Mononuclear cell (primary cell): ENCODE measurements around the gene DBF4. TPM values are rescaled to one million over a fixed set of nuclear protein-coding genes. Genes with fewer than 3 reads are reported as not detected.
"Not testable (repeated sequence)": the region's sequence is repeated elsewhere in the genome, so short reads cannot be mapped to it uniquely, and the experiment has no call there.

ENCODE experiments used
- H3K27me3 ChIP-seq: 2 replicates; pipeline ENCODE4 v1.6.0; 2011; ENCODE audit warnings: low read length, control low read depth; ENCODE audit not compliant: insufficient read depth
- H3K4me1 ChIP-seq: 2 replicates; pipeline ENCODE4 v1.5.1; 2011; ENCODE audit warnings: mild to moderate bottlenecking, low read length, control low read depth; ENCODE audit not compliant: insufficient read depth
- H3K4me3 ChIP-seq: 2 replicates; pipeline ENCODE4 v1.5.1; 2011; ENCODE audit warnings: mild to moderate bottlenecking, low read length, moderate library complexity
- H3K9me3 ChIP-seq: 2 replicates; pipeline ENCODE4 v1.5.1; 2011; ENCODE audit warnings: low read depth, mild to moderate bottlenecking, control low read depth, low read length
- total RNA-seq: library from RNA; depleted of rRNA; stranded (reverse); fragments of >200 nt; gene quantifications from one replicate; pipeline ENCODE4 v1.2.3, GENCODE V29; 2012

DBF4 gene
- 75.4 TPM for total RNA-seq

- H3K9me3 ChIP-seq: no peaks in the 10 kb centered on the region
- H3K4me1 ChIP-seq: peaks cover 45% of the 10 kb centered on the region
- H3K27me3 ChIP-seq: no peaks in the 10 kb centered on the region
- H3K4me3 ChIP-seq: peak within 1 kb of the TSS; percentile 90
Measured at GRCh38 chr7:87876040-87876868, at the start of gene DBF4, which contains the start of gene SLC25A40. Gene DBF4, plus strand, starts transcription at chr7:87876493. Its CDS starts 240 bp downstream, at chr7:87876733. Gene SLC25A40, minus strand, starts transcription at chr7:87876360. Its CDS starts 17,633 bp downstream, at chr7:87858727.

- H3K27me3 ChIP-seq, H3K9me3 ChIP-seq, H3K4me3 ChIP-seq, H3K4me1 ChIP-seq: not testable (repeated sequence)
Measured at GRCh38 chr7:87828383-87828782, 47.9 kb upstream of the DBF4 start.

- no peaks in the 10 kb centered on the region for H3K27me3 ChIP-seq
- no peaks in the 10 kb centered on the region for H3K9me3 ChIP-seq
- no peak overlapping the region for H3K4me3 ChIP-seq
- H3K4me1 ChIP-seq: no peaks in the 10 kb centered on the region
Measured at GRCh38 chr7:87831097-87831496, 45.2 kb upstream of the DBF4 start.

GRCh38 chr7:87833130-87833529 lies 43.2 kb upstream of the DBF4 start:
- Histone ChIP-seq H3K27me3 (no peaks in the 10 kb centered on the region), H3K4me1 (no peaks in the 10 kb centered on the region), H3K9me3 (no peaks in the 10 kb centered on the region), H3K4me3 (no peak overlapping the region)

GRCh38 chr7:87837597-87837996 lies 38.7 kb upstream of the DBF4 start:
- H3K27me3 ChIP-seq: no peaks in the 10 kb centered on the region
- H3K4me1 ChIP-seq: no peaks in the 10 kb centered on the region
- no peaks in the 10 kb centered on the region for H3K9me3 ChIP-seq
- no peak overlapping the region for H3K4me3 ChIP-seq

- Histone ChIP-seq H3K27me3 (no peaks in the 10 kb centered on the region), H3K4me1 (peaks cover 16% of the 10 kb centered on the region), H3K9me3 (no peaks in the 10 kb centered on the region), H3K4me3 (no peak overlapping the region)
Measured at GRCh38 chr7:87850836-87851593, 25.3 kb upstream of the DBF4 start.

- Histone ChIP-seq H3K27me3 (no peaks in the 10 kb centered on the region), H3K4me1 (peaks cover 16% of the 10 kb centered on the region), H3K9me3 (no peaks in the 10 kb centered on the region), H3K4me3 (no peak overlapping the region)
Measured at GRCh38 chr7:87852306-87852705, 24.0 kb upstream of the DBF4 start.

GRCh38 chr7:87853237-87853864 lies 22.9 kb upstream of the DBF4 start:
- no peak overlapping the region for H3K4me3 ChIP-seq
- no peaks in the 10 kb centered on the region for H3K9me3 ChIP-seq
- H3K4me1 ChIP-seq: peaks cover 16% of the 10 kb centered on the region
- H3K27me3 ChIP-seq: no peaks in the 10 kb centered on the region

GRCh38 chr7:87858417-87859100 lies 17.7 kb upstream of the DBF4 start:
- Histone ChIP-seq H3K4me1 (peaks cover 9% of the 10 kb centered on the region), H3K27me3 (no peaks in the 10 kb centered on the region), H3K9me3 (no peaks in the 10 kb centered on the region), H3K4me3 (no peak overlapping the region)

GRCh38 chr7:87866089-87866488 lies 10.2 kb upstream of the DBF4 start:
- Histone ChIP-seq H3K9me3 (peaks cover 23% of the 10 kb centered on the region), H3K4me1 (no peaks in the 10 kb centered on the region), H3K4me3 (no peak overlapping the region), H3K27me3 (no peaks in the 10 kb centered on the region)

GRCh38 chr7:87866533-87866932 lies 9.8 kb upstream of the DBF4 start:
- H3K4me1 ChIP-seq, H3K27me3 ChIP-seq, H3K4me3 ChIP-seq: not testable (repeated sequence)
- H3K9me3 ChIP-seq: peaks cover 23% of the 10 kb centered on the region

- Histone ChIP-seq H3K9me3 (peaks cover 23% of the 10 kb centered on the region), H3K27me3 (no peaks in the 10 kb centered on the region), H3K4me1 (peaks cover 29% of the 10 kb centered on the region), H3K4me3 (no peak overlapping the region)
Measured at GRCh38 chr7:87870471-87870870, 5.8 kb upstream of the DBF4 start.

- no peaks in the 10 kb centered on the region for H3K27me3 ChIP-seq
- peaks cover 8% of the 10 kb centered on the region for H3K9me3 ChIP-seq
- no peak overlapping the region for H3K4me3 ChIP-seq
- peaks cover 36% of the 10 kb centered on the region for H3K4me1 ChIP-seq
Measured at GRCh38 chr7:87872346-87872745, 3.9 kb upstream of the DBF4 start.

- H3K4me1 ChIP-seq: peaks cover 44% of the 10 kb centered on the region
- not testable (repeated sequence) for H3K27me3 ChIP-seq, H3K4me3 ChIP-seq, H3K9me3 ChIP-seq
Measured at GRCh38 chr7:87873328-87873727, 3.0 kb upstream of the DBF4 start.

- peaks cover 45% of the 10 kb centered on the region for H3K4me1 ChIP-seq
- H3K9me3 ChIP-seq: no peaks in the 10 kb centered on the region
- no peaks in the 10 kb centered on the region for H3K27me3 ChIP-seq
- no peak overlapping the region for H3K4me3 ChIP-seq
Measured at GRCh38 chr7:87874066-87874465, 2.2 kb upstream of the DBF4 start.
